MCF 10A (cell line): Measurements from ENCODE around the gene AIG1. TPM values are rescaled to one million over a fixed set of nuclear protein-coding genes. Genes with fewer than 3 reads are reported as not detected.

Experiments used
- BruUV-seq: library from RNA; stranded (reverse); fragments of 400-500 nt; replicated peaks from 2 replicates; lab custom pipeline; 2021; lab: Mats Ljungman, UMichigan
- CTCF ChIA-PET: fragments of 300-600 bp; sonication (Branson Sonifier 250); formaldehyde crosslinking; extraction: SDS; loops from one replicate; lab custom pipeline; 2021; ENCODE audit warnings: antibody characterized with exemption, inconsistent platforms; lab: Yijun Ruan, JAX
- POLR2A ChIA-PET: fragments of 300-600, 350-650 bp; sonication (Branson Sonifier 250); formaldehyde crosslinking; extraction: SDS; loops from one replicate; lab custom pipeline; 2020; ENCODE audit warnings: antibody characterized with exemption, inconsistent platforms; lab: Yijun Ruan, JAX
- DNase-seq: peaks from one replicate; pipeline ENCODE4 v3.0.0-alpha.2; 2018; ENCODE audit not compliant: unreplicated experiment
- H3K27ac Mint-ChIP-seq: one replicate; pipeline ENCODE4 v1.8.0; 2022; ENCODE audit warnings: mild to moderate bottlenecking, low read depth, mixed read lengths; ENCODE audit not compliant: unreplicated experiment
- H3K27me3 Mint-ChIP-seq: one replicate; pipeline ENCODE4 v1.8.0; 2022; ENCODE audit warnings: mixed read lengths; ENCODE audit not compliant: insufficient read depth, unreplicated experiment
- H3K36me3 Mint-ChIP-seq: one replicate; pipeline ENCODE4 v1.8.0; 2022; ENCODE audit warnings: mild to moderate bottlenecking, moderate library complexity, mixed read lengths; ENCODE audit not compliant: insufficient read depth, unreplicated experiment
- H3K4me1 Mint-ChIP-seq: one replicate; pipeline ENCODE4 v1.8.0; 2022; ENCODE audit warnings: mixed read lengths; ENCODE audit not compliant: insufficient read depth, unreplicated experiment
- H3K4me3 Mint-ChIP-seq: one replicate; pipeline ENCODE4 v1.8.0; 2022; ENCODE audit warnings: mild to moderate bottlenecking, moderate library complexity, mixed read lengths; ENCODE audit not compliant: unreplicated experiment
- H3K9me3 Mint-ChIP-seq: one replicate; pipeline ENCODE4 v1.8.0; 2022; ENCODE audit warnings: mixed read lengths; ENCODE audit not compliant: unreplicated experiment
- intact Hi-C: fragments of 100-400 bp; cut with micrococcal nuclease; formaldehyde crosslinking; loops from 2 replicates; pipeline ENCODE4 v1.14.1; 2022
- total RNA-seq: library from RNA; stranded (reverse); gene quantifications from 2 replicates; pipeline ENCODE4 v1.2.3, GENCODE V29; 2022
- TF ChIP-seq, protein P1 (sequence below): fragments of 200-600 bp; IDR thresholded peaks from one replicate; pipeline ENCODE4 v1.8.0; 2022; ENCODE audit warnings: antibody characterized with exemption, mild to moderate bottlenecking; ENCODE audit not compliant: unreplicated experiment

The AIG1 gene
- total RNA-seq, 1 experiment from 2014 or later, result 106 TPM

DNA sequence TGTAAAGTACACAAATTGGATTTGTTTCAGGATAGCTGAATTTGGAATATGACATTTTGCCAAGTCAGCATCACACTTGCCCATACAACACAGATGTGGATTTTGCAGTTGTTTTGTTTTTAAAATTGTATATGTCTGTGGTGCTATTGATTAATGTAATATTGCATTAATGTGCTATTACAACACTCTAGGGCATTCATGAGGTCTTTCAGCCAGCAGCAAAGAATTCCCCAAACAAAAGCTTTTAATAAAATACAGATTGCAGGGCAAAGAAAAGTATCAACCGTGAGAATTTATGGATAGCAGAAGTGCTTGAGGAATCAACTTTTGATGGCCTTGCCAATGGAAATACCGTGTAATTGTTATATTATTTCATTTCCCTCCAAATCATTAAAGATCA lies 144.9 kb downstream of the AIG1 start:
- ChIA-PET CTCF (interaction anchor here (0.6 to 0.7 kb wide), 2 partner anchors 227 to 359 kb away, joined by 3 read pairs; no protein-coding TSS in a partner anchor), POLR2A (interaction anchor here (1.1 kb wide), 1 partner anchor 20 kb away, joined by 3 read pairs; no protein-coding TSS in a partner anchor)
- peaks cover 20% of the 10 kb centered on the region for H3K9me3 Mint-ChIP-seq
- H3K4me3 Mint-ChIP-seq, result no peak overlapping the region
- no TSS peak for BruUV-seq
- no peak overlapping the region for H3K27ac Mint-ChIP-seq
- peaks cover 5% of the 10 kb centered on the region for H3K4me1 Mint-ChIP-seq
- TF ChIP-seq, protein P1, sequence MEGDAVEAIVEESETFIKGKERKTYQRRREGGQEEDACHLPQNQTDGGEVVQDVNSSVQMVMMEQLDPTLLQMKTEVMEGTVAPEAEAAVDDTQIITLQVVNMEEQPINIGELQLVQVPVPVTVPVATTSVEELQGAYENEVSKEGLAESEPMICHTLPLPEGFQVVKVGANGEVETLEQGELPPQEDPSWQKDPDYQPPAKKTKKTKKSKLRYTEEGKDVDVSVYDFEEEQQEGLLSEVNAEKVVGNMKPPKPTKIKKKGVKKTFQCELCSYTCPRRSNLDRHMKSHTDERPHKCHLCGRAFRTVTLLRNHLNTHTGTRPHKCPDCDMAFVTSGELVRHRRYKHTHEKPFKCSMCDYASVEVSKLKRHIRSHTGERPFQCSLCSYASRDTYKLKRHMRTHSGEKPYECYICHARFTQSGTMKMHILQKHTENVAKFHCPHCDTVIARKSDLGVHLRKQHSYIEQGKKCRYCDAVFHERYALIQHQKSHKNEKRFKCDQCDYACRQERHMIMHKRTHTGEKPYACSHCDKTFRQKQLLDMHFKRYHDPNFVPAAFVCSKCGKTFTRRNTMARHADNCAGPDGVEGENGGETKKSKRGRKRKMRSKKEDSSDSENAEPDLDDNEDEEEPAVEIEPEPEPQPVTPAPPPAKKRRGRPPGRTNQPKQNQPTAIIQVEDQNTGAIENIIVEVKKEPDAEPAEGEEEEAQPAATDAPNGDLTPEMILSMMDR, result no peak
- no peaks in the 10 kb centered on the region for H3K27me3 Mint-ChIP-seq
- H3K36me3 Mint-ChIP-seq, result peaks cover 6% of the 10 kb centered on the region
- no peak for DNase-seq
- intact Hi-C loops, result no loop called here

DNA sequence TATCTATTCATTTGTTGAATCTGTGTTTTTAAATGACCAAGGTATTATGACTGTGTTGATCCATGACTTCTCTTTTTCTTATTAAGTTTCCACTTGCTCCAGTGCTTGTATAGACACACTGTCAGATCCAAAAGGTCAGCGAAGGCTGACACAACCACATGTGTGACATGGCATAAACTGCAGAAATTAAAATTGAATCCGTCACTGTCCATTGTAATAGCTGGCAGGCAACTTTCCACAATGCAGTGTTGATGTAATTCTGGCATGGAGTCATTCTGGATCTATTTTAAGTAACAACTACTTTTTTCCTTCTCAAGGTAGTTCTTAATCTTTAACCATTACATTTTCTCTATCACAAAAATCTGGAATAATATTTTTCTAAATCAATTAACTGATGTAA lies 145.3 kb downstream of the AIG1 start:
- Mint-ChIP-seq H3K27me3 (no peaks in the 10 kb centered on the region), H3K9me3 (peaks cover 18% of the 10 kb centered on the region), H3K4me1 (peaks cover 5% of the 10 kb centered on the region), H3K4me3 (no peak overlapping the region), H3K36me3 (peaks cover 6% of the 10 kb centered on the region), H3K27ac (no peak overlapping the region)
- ChIA-PET CTCF (interaction anchor here (0.7 kb wide), 1 partner anchor 227 kb away, joined by 3 read pairs; no protein-coding TSS in a partner anchor), POLR2A (interaction anchor here (1.1 kb wide), 1 partner anchor 19 kb away, joined by 3 read pairs; no protein-coding TSS in a partner anchor)
- no peak for DNase-seq
- TF ChIP-seq, protein P1, result no peak
- BruUV-seq, result no TSS peak
- intact Hi-C loops, result no loop called here

DNA sequence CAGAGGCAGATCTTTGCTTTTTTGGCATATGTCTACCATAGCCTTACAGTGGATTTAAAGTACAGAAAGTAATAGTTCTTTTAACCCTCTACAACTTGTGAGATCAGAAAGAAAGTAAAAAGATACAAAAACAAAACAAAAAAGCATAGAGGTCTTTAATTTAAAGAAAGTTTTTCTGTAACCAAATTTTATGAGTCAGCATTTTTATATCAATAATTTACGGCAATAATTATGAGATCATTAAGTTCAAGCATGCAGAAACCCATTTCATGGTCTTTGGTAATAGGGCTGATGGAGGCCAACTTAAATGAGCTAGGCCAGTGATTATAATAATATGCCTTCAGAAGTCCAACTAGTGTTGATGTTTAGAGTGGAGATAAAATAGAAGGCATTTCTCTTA lies 145.9 kb downstream of the AIG1 start:
- no peak for DNase-seq
- no peaks in the 10 kb centered on the region for H3K27me3 Mint-ChIP-seq
- TF ChIP-seq, protein P1, result no peak
- CTCF ChIA-PET, result no interaction called here
- intact Hi-C loops, result no loop called here
- POLR2A ChIA-PET, result interaction anchor here (0.8 kb wide), 1 partner anchor 133 kb away, joined by 4 read pairs; no protein-coding TSS in a partner anchor
- peaks cover 18% of the 10 kb centered on the region for H3K9me3 Mint-ChIP-seq
- no peak overlapping the region for H3K27ac Mint-ChIP-seq
- no TSS peak for BruUV-seq
- peaks cover 5% of the 10 kb centered on the region for H3K4me1 Mint-ChIP-seq
- no peak overlapping the region for H3K4me3 Mint-ChIP-seq
- H3K36me3 Mint-ChIP-seq, result peaks cover 6% of the 10 kb centered on the region

DNA sequence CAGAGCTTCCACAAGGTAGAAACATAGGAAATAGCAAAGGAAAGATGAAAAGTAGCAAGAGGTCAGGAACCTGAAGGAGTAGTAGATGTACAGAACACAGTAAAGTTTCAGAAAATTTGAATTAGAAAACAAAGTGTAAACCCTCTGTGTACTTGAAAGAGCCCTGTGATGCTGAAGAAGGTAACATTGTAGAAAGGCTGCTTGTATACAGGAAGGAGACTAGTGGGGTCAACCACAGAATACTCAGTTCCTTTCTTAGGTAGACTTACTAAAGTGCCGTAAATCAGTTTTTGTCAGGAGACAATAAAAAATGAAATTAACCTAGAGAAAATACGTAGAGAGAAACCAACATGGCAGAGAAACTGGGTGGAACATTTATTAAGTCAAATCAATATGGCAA lies 149.7 kb downstream of the AIG1 start:
- Mint-ChIP-seq H3K4me1 (peaks cover 9% of the 10 kb centered on the region), H3K36me3 (no peaks in the 10 kb centered on the region), H3K9me3 (peaks cover 16% of the 10 kb centered on the region), H3K4me3 (no peak overlapping the region), H3K27ac (no peak overlapping the region), H3K27me3 (no peaks in the 10 kb centered on the region)
- no TSS peak for BruUV-seq
- intact Hi-C loops, result no loop called here
- POLR2A ChIA-PET, result no interaction called here
- CTCF ChIA-PET, result interaction anchor here (0.6 kb wide), 1 partner anchor 126 kb away, joined by 3 read pairs; no protein-coding TSS in a partner anchor
- TF ChIP-seq, protein P1, result no peak
- no peak for DNase-seq
